ENCODE results near the gene RHO.

DNA sequence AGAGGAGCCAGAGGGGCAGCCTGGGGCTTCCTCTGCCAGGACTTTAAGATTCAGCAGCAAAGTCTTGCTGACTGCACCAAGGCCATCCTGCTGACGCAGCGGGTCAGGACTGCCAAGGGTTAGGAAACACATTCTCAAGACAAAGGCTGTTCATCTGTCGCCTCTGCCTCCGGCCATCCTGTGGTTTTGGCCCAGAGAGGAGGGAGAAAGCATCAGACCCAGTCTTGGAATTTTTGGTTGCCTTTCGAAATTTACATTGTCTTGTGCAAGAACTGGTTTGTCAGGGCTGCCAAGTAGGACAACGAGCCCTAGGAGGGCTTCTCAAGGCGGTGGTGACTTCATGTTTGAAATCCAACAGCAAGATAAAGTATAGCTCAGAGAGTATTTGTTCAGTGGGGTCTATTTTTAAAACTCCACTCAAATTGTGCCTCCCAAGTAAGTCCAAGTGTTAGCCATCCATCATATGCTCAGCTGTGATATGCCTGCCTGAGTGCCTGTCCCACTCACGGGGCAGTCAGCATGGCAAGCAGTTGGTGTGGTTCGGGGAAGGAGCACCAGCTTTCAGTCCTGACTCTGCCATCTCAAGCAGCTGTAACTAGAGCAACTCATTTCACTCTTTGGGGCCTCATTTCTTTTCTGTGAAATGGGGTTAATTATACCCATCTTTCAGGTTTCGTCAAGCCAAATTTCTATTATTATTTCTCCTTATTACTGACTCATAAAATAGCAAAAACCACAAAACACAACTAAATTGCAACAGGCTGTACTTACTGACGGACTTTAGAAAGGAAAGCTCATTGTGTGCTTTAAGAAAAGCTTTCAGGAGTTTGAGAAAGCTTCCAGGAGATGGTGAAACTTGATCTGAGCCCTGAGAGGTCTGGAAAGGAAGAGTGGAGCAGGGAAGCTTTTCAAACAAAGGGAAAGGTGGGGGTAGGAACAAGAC lies 42.4 kb upstream of the RHO start:
- TF ChIP-seq, protein P1, sequence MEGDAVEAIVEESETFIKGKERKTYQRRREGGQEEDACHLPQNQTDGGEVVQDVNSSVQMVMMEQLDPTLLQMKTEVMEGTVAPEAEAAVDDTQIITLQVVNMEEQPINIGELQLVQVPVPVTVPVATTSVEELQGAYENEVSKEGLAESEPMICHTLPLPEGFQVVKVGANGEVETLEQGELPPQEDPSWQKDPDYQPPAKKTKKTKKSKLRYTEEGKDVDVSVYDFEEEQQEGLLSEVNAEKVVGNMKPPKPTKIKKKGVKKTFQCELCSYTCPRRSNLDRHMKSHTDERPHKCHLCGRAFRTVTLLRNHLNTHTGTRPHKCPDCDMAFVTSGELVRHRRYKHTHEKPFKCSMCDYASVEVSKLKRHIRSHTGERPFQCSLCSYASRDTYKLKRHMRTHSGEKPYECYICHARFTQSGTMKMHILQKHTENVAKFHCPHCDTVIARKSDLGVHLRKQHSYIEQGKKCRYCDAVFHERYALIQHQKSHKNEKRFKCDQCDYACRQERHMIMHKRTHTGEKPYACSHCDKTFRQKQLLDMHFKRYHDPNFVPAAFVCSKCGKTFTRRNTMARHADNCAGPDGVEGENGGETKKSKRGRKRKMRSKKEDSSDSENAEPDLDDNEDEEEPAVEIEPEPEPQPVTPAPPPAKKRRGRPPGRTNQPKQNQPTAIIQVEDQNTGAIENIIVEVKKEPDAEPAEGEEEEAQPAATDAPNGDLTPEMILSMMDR (IDR thresholded peaks at IDR 0.05; ENCODE audit: low read length): no peak
- TF ChIP-seq EZH2 (IDR thresholded peaks at IDR 0.05; ENCODE audit: borderline replicate concordance, low read length): no peak
